Kidney tubule cell (primary cell): Measurements from ENCODE around the gene TMEM114.

Source experiments
- DNase-seq: peaks from one replicate; pipeline ENCODE4 v3.0.0-alpha.2; 2018; ENCODE audit warnings: low spot score

TMEM114 gene

GRCh38 chr16:8611886-8612600 lies 21.7 kb upstream of the TMEM114 start:
- peak; percentile 17 for DNase-seq

- DNase-seq: no peak
These were observed 20.8 kb upstream of the TMEM114 start for GRCh38 chr16:8611122-8611521.

GRCh38 chr16:8607214-8607613 lies 16.9 kb upstream of the TMEM114 start:
- no peak for DNase-seq

- no peak for DNase-seq
These were observed 15.2 kb upstream of the TMEM114 start for GRCh38 chr16:8605554-8605953.

- no peak for DNase-seq
These were observed 9.9 kb upstream of the TMEM114 start for GRCh38 chr16:8600144-8600775.

- DNase-seq: no peak
These were observed 6.3 kb upstream of the TMEM114 start for GRCh38 chr16:8596581-8596980.

GRCh38 chr16:8595783-8596182 lies 5.5 kb upstream of the TMEM114 start:
- no peak for DNase-seq

GRCh38 chr16:8594149-8594666 lies 3.9 kb upstream of the TMEM114 start:
- no peak for DNase-seq

GRCh38 chr16:8591451-8591850 lies 1.1 kb upstream of the TMEM114 start:
- no peak for DNase-seq

GRCh38 chr16:8590811-8591210 lies 500 bp upstream of the TMEM114 start:
- DNase-seq: no peak

- DNase-seq: no peak
These were observed 1.0 kb downstream of the TMEM114 start for GRCh38 chr16:8589057-8589899.

- no peak for DNase-seq
These were observed 1.6 kb downstream of the TMEM114 start for GRCh38 chr16:8588682-8589056.

- DNase-seq: no peak
These were observed 3.2 kb downstream of the TMEM114 start for GRCh38 chr16:8587065-8587464.

GRCh38 chr16:8585857-8586256 lies 4.5 kb downstream of the TMEM114 start:
- no peak for DNase-seq

GRCh38 chr16:8585041-8585440 lies 5.3 kb downstream of the TMEM114 start:
- DNase-seq: no peak

GRCh38 chr16:8583732-8584131 lies 6.6 kb downstream of the TMEM114 start:
- no peak for DNase-seq

GRCh38 chr16:8583199-8583598 lies 7.1 kb downstream of the TMEM114 start:
- DNase-seq: peak; percentile 56

- DNase-seq: peak; percentile 41
These were observed 8.3 kb downstream of the TMEM114 start for GRCh38 chr16:8581831-8582580.

GRCh38 chr16:8579559-8579958 lies 10.8 kb downstream of the TMEM114 start:
- no peak for DNase-seq

- no peak for DNase-seq
These were observed 12.5 kb downstream of the TMEM114 start for GRCh38 chr16:8577678-8578304.
